Kidney (tissue), 14 donors: ENCODE measurements around the gene STMN1. TPM values are rescaled to one million over a fixed set of nuclear protein-coding genes. Genes with fewer than 3 reads are reported as not detected.

Source experiments
- DNase-seq, 5 donors: peaks; one replicate each; pipeline ENCODE4 v3.0.0-alpha.2; 2013 to 2020
- FAIRE-seq: peaks from 2 replicates; lab custom pipeline; 2012; peaks lifted over from hg19 to GRCh38; lab: Jason Lieb, UNC
- H3K27ac ChIP-seq, 2 donors: one replicate each; pipeline ENCODE4 v1.7.0; 2013; ENCODE audit warnings: low read depth in 2 of 2, low read length in 2 of 2, inconsistent platforms in 1 of 2
- H3K27me3 ChIP-seq: one replicate; pipeline ENCODE4 v1.7.1; 2013; ENCODE audit warnings: low read length, inconsistent platforms; ENCODE audit not compliant: control insufficient read depth, insufficient read depth
- H3K36me3 ChIP-seq, 3 donors: one replicate each; pipeline versions ENCODE4 v1.7.0 to v1.7.1; 2013; ENCODE audit warnings: low read length in 3 of 3, control low read depth in 1 of 3, inconsistent platforms in 1 of 3; ENCODE audit not compliant: insufficient read depth in 3 of 3, control insufficient read depth in 2 of 3
- H3K4me1 ChIP-seq, 3 donors: one replicate each; pipeline versions ENCODE4 v1.7.0 to v1.7.1; 2013; ENCODE audit warnings: low read length in 3 of 3, inconsistent platforms in 1 of 3, low read depth in 1 of 3; ENCODE audit not compliant: control insufficient read depth in 2 of 3, insufficient read depth in 2 of 3
- H3K4me3 ChIP-seq, 3 donors: one replicate each; pipeline versions ENCODE4 v1.7.0 to v1.8.1; 2013; ENCODE audit warnings: low read length in 3 of 3, control low read depth in 1 of 3, inconsistent platforms in 1 of 3
- H3K9ac ChIP-seq, 3 donors: one replicate each; pipeline versions ENCODE4 v1.7.0 to v1.7.1; 2013; ENCODE audit warnings: low read length in 3 of 3, control low read depth in 1 of 3, inconsistent platforms in 1 of 3
- H3K9me3 ChIP-seq, 3 donors: one replicate each; pipeline versions ENCODE4 v1.7.0 to v1.7.1; 2013; ENCODE audit warnings: low read length in 3 of 3, control low read depth in 1 of 3, inconsistent platforms in 1 of 3; ENCODE audit not compliant: control insufficient read depth in 2 of 3, insufficient read depth in 1 of 3
- CTCF ChIP-seq: IDR thresholded peaks from 3 replicates; pipeline ENCODE4 v1.5.1; 2012; ENCODE audit warnings: mild to moderate bottlenecking, moderate library complexity, borderline replicate concordance; ENCODE audit not compliant: insufficient read depth; ENCODE audit errors: extremely low read depth
- intact Hi-C: fragments of 100-400 bp; cut with DNase I; formaldehyde crosslinking; loops from one replicate; pipeline ENCODE4 v1.11.1; 2022
- polyA plus RNA-seq: library from polyadenylated mRNA; stranded (reverse); fragments of 350-450 nt; fragmentation: Illumina TruSeq; extraction: RNeasy Lipid Tissue Mini Kit (QIAGEN cat#74804); gene quantifications from one replicate; pipeline ENCODE4 v1.2.3, GENCODE V29; 2014; ENCODE audit warnings: low read depth, low replicate concordance; ENCODE audit not compliant: insufficient read depth
- total RNA-seq: library from RNA; stranded (reverse); fragmentation: NEBNext Ultra II Directional; extraction: Animal tissue kit (Norgen Biotek cat#: 25700); gene quantifications from one replicate; pipeline ENCODE4 v1.2.1, GENCODE V29; 2021
- donor health status: control.
- donor health status: control.
- donor health status: control.
- donor health status: control.
- donor health status: control.
- donor health status: DM: yes; HTN: yes; CAD: no.
- donor health status: Normal renal cell carcinoma (clear cell type).

Gene STMN1
- total and polyA plus RNA-seq, 2 donors from 2014 or later = 50.4 to 101 TPM

- intact Hi-C loops = no loop called here
- H3K9me3 ChIP-seq = no peaks in the 10 kb centered on the region
- H3K27ac ChIP-seq = peak overlapping the region; percentile 70 to 73
- no peak overlapping the region for H3K9ac ChIP-seq
- H3K36me3 ChIP-seq = no peaks in the 10 kb centered on the region
- H3K4me3 ChIP-seq = no peak overlapping the region
- H3K4me1 ChIP-seq = peaks cover 0 to 7% (median 6%) of the 10 kb centered on the region in 3 donors
- DNase-seq (peak in 4 of 5 donors; percentile 38 to 91 (median 58)), FAIRE-seq (no peak)
- no peak for TF ChIP-seq CTCF
- H3K27me3 ChIP-seq = no peaks in the 10 kb centered on the region
Observed at GRCh38 chr1:25890239-25891034, 15.8 kb downstream of the STMN1 start.

GRCh38 chr1:25889470-25889869, 16.7 kb downstream of the STMN1 start:
- FAIRE-seq (no peak), DNase-seq (peak in 4 of 5 donors; percentile 34 to 68 (median 62))
- no peak for TF ChIP-seq CTCF
- intact Hi-C loops = no loop called here
- Histone ChIP-seq H3K36me3 (no peaks in the 10 kb centered on the region), H3K9me3 (no peaks in the 10 kb centered on the region), H3K4me3 (no peak overlapping the region), H3K27ac (peak overlapping the region in 1 of 2 donors; percentile 30), H3K9ac (no peak overlapping the region), H3K4me1 (peaks cover 0 to 7% (median 6%) of the 10 kb centered on the region in 3 donors), H3K27me3 (no peaks in the 10 kb centered on the region)

GRCh38 chr1:25888426-25888987, 17.7 kb downstream of the STMN1 start:
- H3K27ac ChIP-seq = no peak overlapping the region
- FAIRE-seq (no peak), DNase-seq (peak in 1 of 5 donors; percentile 0)
- no peak for TF ChIP-seq CTCF
- no peaks in the 10 kb centered on the region for H3K27me3 ChIP-seq
- no peak overlapping the region for H3K9ac ChIP-seq
- H3K36me3 ChIP-seq = no peaks in the 10 kb centered on the region
- no peak overlapping the region for H3K4me3 ChIP-seq
- intact Hi-C loops = no loop called here
- no peaks in the 10 kb centered on the region for H3K9me3 ChIP-seq
- peaks cover 0 to 7% (median 6%) of the 10 kb centered on the region in 3 donors for H3K4me1 ChIP-seq
